Embryonic facial prominence (tissue), 1 donor: ENCODE measurements around the gene POC1A.
"Not testable (repeated sequence)": the region's sequence is repeated elsewhere in the genome, so short reads cannot be mapped to it uniquely, and the experiment has no call there.

Experiments
- DNase-seq: peaks from one replicate; pipeline ENCODE4 v3.0.0-alpha.2; 2016; ENCODE audit errors: extremely low spot score

The POC1A gene

GRCh38 chr3:52046902-52047239, 107.4 kb downstream of the POC1A start:
- DNase-seq = no peak

- no peak for DNase-seq
Measured at GRCh38 chr3:52046186-52046901, 107.9 kb downstream of the POC1A start.

GRCh38 chr3:52044869-52045619, 109.2 kb downstream of the POC1A start:
- no peak for DNase-seq

GRCh38 chr3:52043750-52044149, 110.5 kb downstream of the POC1A start:
- DNase-seq = no peak

GRCh38 chr3:52043039-52043438, 111.2 kb downstream of the POC1A start:
- not testable (repeated sequence) for DNase-seq

DNA sequence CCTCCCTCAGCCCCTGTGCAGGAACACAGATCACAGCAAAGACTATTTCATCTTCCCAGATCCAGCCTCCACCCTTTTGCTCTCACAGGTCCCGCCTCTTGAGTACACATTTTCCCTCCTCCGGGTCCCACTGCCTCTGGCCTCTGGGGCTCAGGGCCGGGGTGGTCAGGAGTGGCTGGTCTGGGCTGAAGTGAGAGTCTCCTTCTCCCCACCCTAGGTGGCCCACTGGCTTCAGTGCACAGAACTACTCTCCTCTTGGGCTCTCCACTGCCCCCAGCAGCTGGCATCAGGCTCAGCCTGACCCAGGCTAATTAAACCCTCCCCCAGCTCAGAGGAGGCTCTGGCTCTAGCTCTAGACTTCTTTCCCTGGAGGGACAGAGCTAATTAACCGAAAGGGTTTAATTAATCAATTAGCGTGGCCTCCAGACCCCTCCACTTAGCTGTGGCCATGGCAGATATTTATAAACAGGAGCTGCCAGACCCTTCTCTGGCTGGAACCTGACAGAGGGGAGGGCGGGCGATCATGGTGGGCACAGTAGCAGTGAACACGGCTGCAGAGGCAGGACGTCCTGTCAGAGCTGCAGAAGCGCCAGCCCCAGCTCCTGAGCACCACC, 113.0 kb downstream of the POC1A start:
- DNase-seq = no peak

DNA sequence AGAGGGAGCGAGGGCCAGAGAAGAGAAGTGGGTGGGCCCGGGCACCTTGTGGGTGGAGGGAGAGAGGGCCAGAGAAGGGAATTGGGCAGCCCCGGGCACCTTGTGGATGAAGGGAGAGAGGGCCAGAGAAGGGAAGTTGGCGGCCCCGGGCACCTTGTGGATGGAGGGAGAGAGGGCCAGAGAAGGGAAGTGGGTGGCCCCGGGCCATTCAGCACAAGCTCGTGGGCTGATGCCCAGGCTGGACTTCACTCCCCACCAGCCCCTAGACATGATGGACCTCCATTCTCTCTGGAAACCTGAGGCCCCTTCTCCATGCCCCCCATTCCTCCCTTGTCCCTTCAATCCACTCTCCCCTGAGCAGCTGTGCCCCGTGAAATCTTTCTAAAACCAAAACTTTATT, 113.6 kb downstream of the POC1A start:
- no peak for DNase-seq

DNA sequence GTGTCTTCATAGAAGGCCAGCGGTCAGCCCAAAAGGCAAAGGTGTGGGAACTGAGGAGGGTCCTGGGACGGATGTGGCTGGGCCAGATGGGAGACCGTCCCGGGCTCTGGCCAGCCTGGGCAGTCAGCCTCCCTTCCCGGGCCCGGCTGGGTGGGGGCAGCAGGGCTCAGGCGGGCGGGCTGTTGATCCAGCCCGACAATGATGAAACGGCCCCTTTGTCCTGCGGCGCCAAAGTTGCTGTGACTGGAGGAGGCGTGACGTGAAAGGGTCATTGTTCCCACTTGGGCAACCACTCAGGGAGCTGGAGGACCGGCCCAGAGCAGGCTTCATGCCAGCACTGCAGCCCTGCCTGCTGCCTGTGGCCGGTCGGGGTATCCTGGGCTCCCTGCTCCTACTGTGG, 114.4 kb downstream of the POC1A start:
- DNase-seq = no peak

DNA sequence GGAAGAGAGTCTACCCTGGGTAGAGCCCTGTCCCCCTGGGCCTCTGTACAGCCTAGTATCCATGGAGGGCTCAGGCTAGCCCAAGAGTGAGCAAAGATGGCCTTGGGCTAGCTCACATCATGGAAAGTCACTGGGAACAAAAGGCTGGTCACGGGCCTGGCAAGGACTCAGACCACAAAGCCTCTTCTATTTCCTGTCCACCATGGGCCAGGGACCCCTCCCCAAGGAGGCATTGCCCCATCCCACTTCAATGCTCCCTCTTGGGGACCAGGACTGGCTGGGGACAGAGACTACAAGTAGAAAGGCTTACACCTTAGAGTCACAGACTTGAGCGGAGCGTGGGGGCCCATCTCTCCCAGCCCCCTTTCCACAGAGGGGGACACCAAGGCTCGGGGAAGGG, 114.8 kb downstream of the POC1A start:
- DNase-seq = no peak

- DNase-seq = no peak
Measured at GRCh38 chr3:52038227-52038626, 116.0 kb downstream of the POC1A start.

GRCh38 chr3:52037291-52037690, 116.9 kb downstream of the POC1A start:
- no peak for DNase-seq

GRCh38 chr3:52036829-52037228, 117.4 kb downstream of the POC1A start:
- no peak for DNase-seq

DNA sequence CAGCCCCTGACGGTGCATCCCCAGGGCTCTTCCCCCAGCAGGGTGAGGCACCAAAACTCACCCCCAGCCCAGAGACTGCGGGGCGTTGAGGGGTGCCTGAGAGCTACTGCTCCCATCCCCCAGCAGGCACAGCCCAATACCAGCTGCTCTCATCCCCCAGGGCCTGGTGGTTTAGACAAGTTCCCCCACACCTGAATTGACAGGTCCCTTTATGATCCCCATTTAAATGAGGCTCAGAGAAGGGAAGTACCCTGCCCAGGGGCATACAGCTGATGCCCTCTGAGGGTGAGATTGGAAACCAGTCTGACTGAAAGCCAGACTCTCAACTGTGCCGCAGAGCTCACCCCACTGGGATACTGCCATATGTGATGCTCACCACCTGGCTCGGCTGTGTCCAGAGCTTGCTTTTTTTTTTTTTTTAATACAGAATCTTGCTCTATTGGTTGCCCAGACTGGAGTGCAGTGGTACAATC, 118.0 kb downstream of the POC1A start:
- DNase-seq = no peak

GRCh38 chr3:52034651-52035050, 119.6 kb downstream of the POC1A start:
- no peak for DNase-seq

DNA sequence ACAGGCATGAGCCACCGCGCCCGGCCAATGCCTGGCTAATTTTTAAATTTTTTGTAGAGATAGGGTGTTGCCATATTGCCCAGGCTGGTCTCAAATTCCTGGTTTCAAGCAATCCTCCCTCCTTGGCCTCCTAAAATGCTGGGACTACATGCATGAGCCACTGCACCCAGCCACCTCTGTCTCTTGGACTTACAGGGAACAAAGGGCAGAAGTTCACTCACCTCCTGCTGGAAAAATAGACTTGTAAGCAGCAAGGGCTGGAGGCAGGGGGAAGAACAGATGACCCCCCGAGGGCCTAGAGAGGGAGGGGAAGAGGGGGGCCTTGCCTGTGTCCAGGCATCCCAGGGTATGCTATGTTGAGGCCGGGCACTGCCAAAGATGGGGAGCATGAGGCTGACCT, 120.0 kb downstream of the POC1A start:
- DNase-seq = no peak

DNA sequence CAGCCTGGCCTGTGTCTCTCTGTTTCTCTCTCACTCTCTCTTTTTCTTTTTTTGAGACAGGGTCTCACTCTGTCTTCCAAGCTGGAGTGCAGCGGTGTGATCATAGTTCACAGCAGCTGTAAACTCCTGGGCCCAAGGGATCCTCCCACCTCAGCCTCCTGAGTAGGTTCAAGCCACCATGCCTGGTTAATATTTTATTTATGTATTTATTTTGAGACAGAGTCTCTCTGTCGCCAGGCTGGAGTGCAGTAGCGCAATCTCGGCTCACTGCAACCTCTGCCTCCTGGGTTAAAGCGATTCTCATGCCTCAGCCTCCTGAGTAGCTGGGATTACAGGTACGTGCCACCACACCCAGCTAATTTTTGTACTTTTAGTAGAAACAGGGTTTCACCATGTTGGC, 120.5 kb downstream of the POC1A start:
- DNase-seq = not testable (repeated sequence)

DNA sequence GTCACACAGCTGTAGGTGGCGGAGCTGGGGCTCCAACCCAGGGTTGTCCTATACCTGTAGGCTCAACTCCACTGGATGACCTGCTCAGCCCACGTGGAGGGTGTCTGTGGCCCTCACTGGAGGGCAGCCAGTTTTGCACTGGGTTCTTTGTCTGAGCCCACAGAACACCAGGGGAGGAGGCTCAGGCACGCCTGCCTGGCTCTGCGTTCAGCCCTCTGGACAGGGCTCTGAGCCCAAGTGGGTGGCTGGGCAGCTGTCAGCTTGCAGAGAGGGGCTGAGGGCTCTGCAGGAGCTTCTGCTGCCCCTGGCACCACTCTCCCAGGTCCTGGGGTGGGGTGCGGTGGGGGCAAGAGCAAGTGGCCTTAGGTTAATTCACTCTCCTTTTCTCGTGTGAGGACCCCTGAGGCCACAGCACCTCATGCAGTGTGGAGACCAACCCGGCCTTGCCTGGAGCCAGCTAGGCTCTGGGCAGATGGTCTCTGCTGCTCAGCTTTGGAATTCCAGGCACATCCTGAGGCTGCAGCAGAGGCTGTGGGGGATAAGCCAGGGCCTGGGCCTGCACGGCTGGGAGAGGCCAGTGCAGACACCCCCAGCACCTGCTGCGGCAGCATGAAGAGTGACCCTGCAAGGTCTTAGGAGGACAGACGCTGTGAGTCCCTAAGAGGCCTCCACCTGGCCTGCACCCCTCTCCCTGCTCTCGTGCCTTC, 121.4 kb downstream of the POC1A start:
- no peak for DNase-seq

- no peak for DNase-seq
Measured at GRCh38 chr3:52031896-52032295, 122.3 kb downstream of the POC1A start.

- DNase-seq = no peak
Measured at GRCh38 chr3:52030714-52031310, 123.4 kb downstream of the POC1A start.

DNA sequence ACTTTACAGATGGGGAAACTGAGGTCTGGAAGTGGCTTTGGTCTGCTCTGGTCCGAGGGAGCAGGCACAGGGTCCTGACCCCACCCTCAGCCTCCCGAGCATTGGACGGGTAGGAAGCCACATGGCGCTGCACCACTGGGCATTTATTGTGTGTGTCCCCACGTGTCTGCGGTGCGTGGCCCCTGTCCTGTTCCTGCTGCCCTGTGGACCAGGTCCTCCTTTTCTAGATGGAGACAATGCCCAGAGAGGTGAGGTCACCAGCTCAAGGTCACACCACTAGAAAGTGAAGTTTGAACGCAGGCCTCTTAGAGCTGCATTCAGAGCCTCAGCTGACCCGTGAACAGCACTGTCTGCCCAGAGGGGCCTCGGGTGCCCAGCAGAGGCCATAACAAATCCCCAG, 124.7 kb downstream of the POC1A start:
- DNase-seq = no peak

DNA sequence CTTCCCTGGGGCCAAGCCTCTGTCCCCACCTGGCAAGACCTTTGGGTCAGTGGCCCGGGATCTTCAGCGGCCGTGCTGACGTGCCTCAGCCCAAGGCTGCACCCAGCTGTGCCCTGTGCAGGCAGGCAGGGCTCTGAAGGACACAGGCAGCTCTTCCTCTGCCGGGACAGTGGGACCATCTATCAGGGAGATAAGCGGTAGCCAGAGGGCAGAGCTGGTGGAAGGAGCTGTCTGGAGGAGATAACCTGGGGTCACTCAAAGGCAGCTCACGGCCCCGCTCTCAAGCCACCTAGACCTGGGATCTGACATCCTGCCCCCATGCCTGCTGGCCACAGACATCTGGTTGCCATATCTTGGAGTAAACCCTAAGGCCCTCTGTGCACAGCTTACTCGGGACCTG, 125.2 kb downstream of the POC1A start:
- DNase-seq = no peak

- DNase-seq = no peak
Measured at GRCh38 chr3:52028572-52028971, 125.7 kb downstream of the POC1A start.
